B cell (primary cell): ENCODE measurements around the gene MAVS. TPM values are rescaled to one million over a fixed set of nuclear protein-coding genes. Genes with fewer than 3 reads are reported as not detected.

ENCODE experiments used
- ATAC-seq: fragments of 200-7000 bp; cut with Tn5 transposase; one replicate; pipeline ENCODE4 v1.10.0; 2021; ENCODE audit warnings: low read depth, mild to moderate bottlenecking, moderate number of reproducible peaks, moderate library complexity
- CTCF ChIA-PET: fragments of 350-600 bp; sonication (Branson Sonifier 250); formaldehyde crosslinking; loops from one replicate; lab custom pipeline; 2021; ENCODE audit warnings: antibody characterized with exemption, inconsistent platforms; lab: Charles Lee
- POLR2A ChIA-PET: fragments of 350-600 bp; sonication (Branson Sonifier 250); formaldehyde crosslinking; loops from one replicate; lab custom pipeline; 2021; ENCODE audit warnings: antibody characterized with exemption; lab: Charles Lee
- DNase-seq: peaks from one replicate; pipeline ENCODE4 v3.0.0; 2013
- H2AFZ ChIP-seq: 2 replicates; pipeline ENCODE4 v1.6.1; 2012; ENCODE audit warnings: mild to moderate bottlenecking, low read depth, low read length; ENCODE audit not compliant: insufficient read depth, poor library complexity, severe bottlenecking
- H3K27ac ChIP-seq, 2 donors: 1 replicate in 1 of 2; 2 replicates in 1 of 2; pipeline ENCODE4 v1.5.1; 2012 to 2013; ENCODE audit warnings: low read length in 2 of 2, mild to moderate bottlenecking in 2 of 2, moderate library complexity in 1 of 2
- H3K27me3 ChIP-seq, 4 experiments: fragments of 200-600 bp in 1 of 4; sonication (generic) in 1 of 4; replicated peaks in 1 of 4; 1 replicate in 2 of 4; 2 replicates in 2 of 4; pipeline versions ENCODE4 v1.6.1 to v1.7.0; 2013 to 2016; ENCODE audit warnings: low read length in 3 of 4, mild to moderate bottlenecking in 2 of 4, mixed read lengths in 1 of 4, moderate library complexity in 1 of 4; ENCODE audit not compliant: insufficient read depth in 4 of 4, control insufficient read depth in 3 of 4; ENCODE audit errors: control extremely low read depth in 1 of 4
- H3K36me3 ChIP-seq, 2 experiments: replicated peaks in 1 of 2; 1 replicate in 1 of 2; 2 replicates in 1 of 2; pipeline versions ENCODE4 v1.6.1 to v1.7.1; 2013; ENCODE audit warnings: low read length in 1 of 2; ENCODE audit not compliant: insufficient read depth in 2 of 2, control insufficient read depth in 1 of 2; ENCODE audit errors: control extremely low read depth in 1 of 2, extremely low read depth in 1 of 2
- H3K4me1 ChIP-seq, 2 donors: fragments of 200-600 bp in 1 of 2; sonication (generic) in 1 of 2; 1 replicate in 1 of 2; 2 replicates in 1 of 2; pipeline versions ENCODE4 v1.5.1 to v1.6.1; 2013 to 2017; ENCODE audit warnings: low read length in 2 of 2; ENCODE audit not compliant: control insufficient read depth in 2 of 2, insufficient read depth in 2 of 2
- H3K4me2 ChIP-seq: replicated peaks from 2 replicates; pipeline ENCODE3; 2012; ENCODE audit warnings: mild to moderate bottlenecking, low read depth, low read length; ENCODE audit not compliant: poor library complexity, severe bottlenecking
- H3K4me3 ChIP-seq, 5 experiments: fragments of 200-600 bp in 1 of 5; sonication (generic) in 1 of 5; 1 replicate in 3 of 5; 2 replicates in 2 of 5; pipeline versions ENCODE4 v1.5.1 to v1.7.0; 2011 to 2016; ENCODE audit warnings: low read length in 4 of 5, mild to moderate bottlenecking in 4 of 5, low read depth in 2 of 5, control low read depth in 1 of 5, moderate library complexity in 1 of 5; ENCODE audit not compliant: insufficient read depth in 1 of 5; ENCODE audit errors: control extremely low read depth in 1 of 5, extremely low read depth in 1 of 5
- H3K79me2 ChIP-seq: fragments of 200-600 bp; sonication (generic); one replicate; pipeline ENCODE4 v1.6.0; 2016; ENCODE audit warnings: low read length; ENCODE audit not compliant: control insufficient read depth, insufficient read depth
- H3K9ac ChIP-seq: fragments of 200-600 bp; sonication (generic); 2 replicates; pipeline ENCODE4 v1.6.1; 2017; ENCODE audit warnings: mild to moderate bottlenecking, low read length, moderate library complexity
- H3K9me3 ChIP-seq, 3 donors: one replicate each; pipeline versions ENCODE4 v1.6.1 to v1.7.1; 2013; ENCODE audit warnings: low read length in 2 of 3; ENCODE audit not compliant: control insufficient read depth in 2 of 3, insufficient read depth in 1 of 3; ENCODE audit errors: control extremely low read depth in 1 of 3
- H4K20me1 ChIP-seq: 2 replicates; pipeline ENCODE4 v1.6.0; 2012; ENCODE audit warnings: mild to moderate bottlenecking, low read length; ENCODE audit not compliant: insufficient read depth, control insufficient read depth, poor library complexity, severe bottlenecking
- H3K27ac Mint-ChIP-seq: one replicate; pipeline ENCODE4 v1.8.0; 2021; ENCODE audit warnings: mixed read lengths
- H3K27me3 Mint-ChIP-seq: one replicate; pipeline ENCODE4 v1.8.0; 2021; ENCODE audit warnings: mixed read lengths
- H3K4me1 Mint-ChIP-seq: one replicate; pipeline ENCODE4 v1.8.0; 2021; ENCODE audit warnings: mixed read lengths
- H3K4me3 Mint-ChIP-seq: one replicate; pipeline ENCODE4 v1.8.0; 2021; ENCODE audit warnings: mixed read lengths
- H3K9me3 Mint-ChIP-seq: one replicate; pipeline ENCODE4 v1.8.0; 2022; ENCODE audit warnings: mixed read lengths; ENCODE audit not compliant: insufficient read depth
- CTCF ChIP-seq: fragments of 200-600 bp; IDR thresholded peaks from one replicate; pipeline ENCODE4 v1.8.0; 2022; ENCODE audit warnings: antibody characterized with exemption, mild to moderate bottlenecking
- EZH2 ChIP-seq: IDR thresholded peaks from 2 replicates; pipeline ENCODE4 v1.6.1; 2012; ENCODE audit warnings: borderline replicate concordance, low read depth, mild to moderate bottlenecking, moderate library complexity, low read length; ENCODE audit not compliant: insufficient read depth, poor library complexity, severe bottlenecking
- WGBS: methylation state at CpG from one replicate; pipeline ENCODE4 v1.1.5; 2013; ENCODE audit warnings: missing lambda C conversion rate; ENCODE audit not compliant: insufficient coverage; 5-methylcytosine and 5-hydroxymethylcytosine counted together
- intact Hi-C: fragments of 100-400 bp; cut with micrococcal nuclease; formaldehyde crosslinking; loops from one replicate; pipeline ENCODE4 v1.10.0; 2022
- polyA plus RNA-seq: library from polyadenylated mRNA; depleted of rRNA; stranded (reverse); fragments of >200 nt; gene quantifications from 2 replicates; pipeline ENCODE4 v1.2.3, GENCODE V29; 2012
- total RNA-seq, 2 donors: library from RNA; stranded (reverse); fragments of 120-200 nt in 1 of 2; gene quantifications; 1 replicate in 1 of 2; 2 replicates in 1 of 2; pipeline versions ENCODE4 v1.2.3 to v1.2.4, GENCODE V29; 2013 to 2022

MAVS gene
- total and polyA plus RNA-seq, 2 donors (not counting 1 experiment from before 2014, with no cell fraction given): 17.2 to 52.2 TPM

GRCh38 chr20:3924304-3925112, 77.9 kb downstream of the MAVS start:
- Histone ChIP-seq H3K27ac (no peak overlapping the region), H3K79me2 (no peaks in the 10 kb centered on the region), H2AFZ (no peak overlapping the region), H3K9me3 (no peaks in the 10 kb centered on the region), H4K20me1 (peaks cover 10% of the 10 kb centered on the region), H3K27me3 (no peaks in the 10 kb centered on the region), H3K4me1 (peaks cover 0 to 4% of the 10 kb centered on the region in 2 donors), H3K4me3 (no peak overlapping the region), H3K4me2 (no peak overlapping the region), H3K9ac (no peak overlapping the region), H3K36me3 (peaks cover 6 to 33% of the 10 kb centered on the region in 2 experiments)
- WGBS: 73% methylated on average over 12 of the region's 13 CpGs
- Mint-ChIP-seq H3K9me3 (no peaks in the 10 kb centered on the region), H3K4me3 (no peak overlapping the region), H3K27ac (peak overlapping the region; percentile 65), H3K4me1 (peaks cover 8% of the 10 kb centered on the region), H3K27me3 (no peaks in the 10 kb centered on the region)
- ATAC-seq: no peak
- intact Hi-C loops: no loop called here
- CTCF ChIA-PET: no interaction called here
- TF ChIP-seq CTCF (no peak), EZH2 (no peak)
- DNase-seq: no peak
- POLR2A ChIA-PET: no interaction called here

GRCh38 chr20:3925113-3925695, 78.6 kb downstream of the MAVS start:
- no peak for DNase-seq
- no peaks in the 10 kb centered on the region for H3K9me3 ChIP-seq
- ChIA-PET CTCF (no interaction called here), POLR2A (no interaction called here)
- no peak overlapping the region for H3K27ac ChIP-seq
- no peak for ATAC-seq
- Mint-ChIP-seq H3K4me1 (peaks cover 8% of the 10 kb centered on the region), H3K4me3 (no peak overlapping the region), H3K27ac (peak overlapping the region; percentile 65), H3K9me3 (no peaks in the 10 kb centered on the region), H3K27me3 (no peaks in the 10 kb centered on the region)
- H2AFZ ChIP-seq: no peak overlapping the region
- intact Hi-C loops: no loop called here
- no peaks in the 10 kb centered on the region for H3K79me2 ChIP-seq
- TF ChIP-seq EZH2 (no peak), CTCF (no peak)
- H3K4me3 ChIP-seq: no peak overlapping the region
- H3K4me2 ChIP-seq: no peak overlapping the region
- WGBS: 97% methylated on average over 11 of the region's 11 CpGs
- H3K27me3 ChIP-seq: no peaks in the 10 kb centered on the region
- H3K9ac ChIP-seq: no peak overlapping the region
- H3K36me3 ChIP-seq: peaks cover 6 to 26% of the 10 kb centered on the region in 2 experiments
- peaks cover 10% of the 10 kb centered on the region for H4K20me1 ChIP-seq
- peaks cover 0 to 4% of the 10 kb centered on the region in 2 donors for H3K4me1 ChIP-seq
